Upper lobe of left lung (tissue), 6 donors: ENCODE measurements around the gene SLC25A38. TPM values are rescaled to one million over a fixed set of nuclear protein-coding genes. Genes with fewer than 3 reads are reported as not detected.
A peak's percentile ranks its signal among the peaks of the same experiment; 100 is the strongest.

Experiments
- ATAC-seq, 2 donors: fragments of 200-7000 bp; cut with Tn5 transposase; one replicate each; pipeline ENCODE4 v1.9.1; 2022; ENCODE audit warnings: mild to moderate bottlenecking in 2 of 2, moderate library complexity in 2 of 2; ENCODE audit not compliant: low FRiP score in 2 of 2
- DNase-seq, 2 donors: peaks; one replicate each; pipeline ENCODE4 v3.0.0-alpha.2; 2019 to 2020
- H3K27ac ChIP-seq, 4 donors: fragments of 200-600 bp; sonication (generic); one replicate each; pipeline ENCODE4 v1.5.1; 2016 to 2019
- H3K27me3 ChIP-seq, 4 donors: fragments of 200-600 bp; sonication (generic); one replicate each; pipeline ENCODE4 v1.5.1; 2017 to 2019
- H3K36me3 ChIP-seq, 4 donors: fragments of 200-600 bp; sonication (generic); one replicate each; pipeline ENCODE4 v1.5.1; 2016 to 2019
- H3K4me1 ChIP-seq, 4 donors: fragments of 200-600 bp; sonication (generic); one replicate each; pipeline ENCODE4 v1.5.1; 2018 to 2019
- H3K4me3 ChIP-seq, 4 donors: fragments of 200-600 bp; sonication (generic); one replicate each; pipeline ENCODE4 v1.5.1; 2017 to 2019; ENCODE audit warnings: mild to moderate bottlenecking in 2 of 4, moderate library complexity in 1 of 4
- H3K9me3 ChIP-seq, 4 donors: fragments of 200-600 bp; sonication (generic); one replicate each; pipeline ENCODE4 v1.5.1; 2018 to 2019
- CTCF ChIP-seq, 6 experiments: fragments of 450-650 bp in 4 of 6; fragments of 200-600 bp in 2 of 6; sonication (generic) in 2 of 6; IDR thresholded peaks; one replicate each; pipeline ENCODE4 v1.5.1; 2016 to 2019; ENCODE audit warnings: antibody characterized with exemption in 6 of 6
- EP300 ChIP-seq, 4 donors: sonication (generic); formaldehyde crosslinking; IDR thresholded peaks; one replicate each; pipeline ENCODE4 v1.5.1; 2017; ENCODE audit warnings: antibody characterized with exemption in 4 of 4, control low read depth in 2 of 4
- POLR2A ChIP-seq, 4 donors: fragments of 450-650 bp; IDR thresholded peaks; one replicate each; pipeline ENCODE4 v1.5.1; 2016 to 2017; ENCODE audit warnings: antibody characterized with exemption in 4 of 4, mild to moderate bottlenecking in 2 of 4
- POLR2AphosphoS5 ChIP-seq, 2 donors: sonication (generic); formaldehyde crosslinking; IDR thresholded peaks; one replicate each; pipeline ENCODE4 v1.5.1; 2017; ENCODE audit warnings: antibody characterized with exemption in 2 of 2
- WGBS, 2 donors: methylation state at CpG; one replicate each; pipeline ENCODE4 v1.1.5; 2017 to 2018; 5-methylcytosine and 5-hydroxymethylcytosine counted together
- total RNA-seq, 6 donors: library from RNA; depleted of rRNA in 4 of 6; stranded (reverse); fragments of >200 nt in 4 of 6; gene quantifications; one replicate each; pipeline versions ENCODE4 v1.1.0 to v1.2.1, GENCODE V29; 2016 to 2021
- donor health status: DM: no; HTN: no; CAD: no; lungs with moderate emphysema.
- donor health status: DM: no; HTN: yes; CAD: no; lungs with severe emphysema.

Gene SLC25A38
- total RNA-seq, 6 donors from 2014 or later: 17.5 to 36.5 (median 30.2) TPM

DNA sequence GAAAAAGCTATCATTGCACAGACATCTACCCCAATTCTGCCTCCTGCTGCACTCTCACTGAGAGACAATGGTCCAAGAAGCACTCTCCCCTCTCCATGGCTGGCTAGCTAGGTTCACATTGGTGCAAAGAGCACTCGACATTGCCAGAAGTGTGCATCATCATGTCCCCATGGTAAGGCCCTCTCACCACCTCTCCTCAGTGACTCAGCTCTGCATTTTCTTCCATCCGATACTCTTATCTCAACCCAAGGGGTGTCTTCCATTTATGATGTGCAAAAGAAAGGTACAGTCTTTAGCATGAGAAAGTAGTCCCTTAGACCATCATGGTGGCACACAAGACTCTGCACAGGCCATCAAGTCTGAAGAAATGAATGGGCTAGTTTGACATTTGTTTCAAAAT, 37.4 kb downstream of the SLC25A38 start:
- Histone ChIP-seq H3K4me3 (no peak overlapping the region), H3K36me3 (no peaks in the 10 kb centered on the region), H3K4me1 (peaks cover 0 to 3% (median 0%) of the 10 kb centered on the region in 4 donors), H3K27ac (no peak overlapping the region), H3K27me3 (no peaks in the 10 kb centered on the region), H3K9me3 (no peaks in the 10 kb centered on the region)
- DNase-seq (no peak), ATAC-seq (no peak)
- TF ChIP-seq POLR2AphosphoS5 (IDR thresholded peaks at IDR 0.05): no peak
- TF ChIP-seq CTCF (IDR thresholded peaks at IDR 0.05): no peak
- TF ChIP-seq POLR2A (IDR thresholded peaks at IDR 0.05): no peak
- TF ChIP-seq EP300 (IDR thresholded peaks at IDR 0.05): no peak
- WGBS, 2 donors: 88 to 95% methylated on average over 2 of the region's 2 CpGs

DNA sequence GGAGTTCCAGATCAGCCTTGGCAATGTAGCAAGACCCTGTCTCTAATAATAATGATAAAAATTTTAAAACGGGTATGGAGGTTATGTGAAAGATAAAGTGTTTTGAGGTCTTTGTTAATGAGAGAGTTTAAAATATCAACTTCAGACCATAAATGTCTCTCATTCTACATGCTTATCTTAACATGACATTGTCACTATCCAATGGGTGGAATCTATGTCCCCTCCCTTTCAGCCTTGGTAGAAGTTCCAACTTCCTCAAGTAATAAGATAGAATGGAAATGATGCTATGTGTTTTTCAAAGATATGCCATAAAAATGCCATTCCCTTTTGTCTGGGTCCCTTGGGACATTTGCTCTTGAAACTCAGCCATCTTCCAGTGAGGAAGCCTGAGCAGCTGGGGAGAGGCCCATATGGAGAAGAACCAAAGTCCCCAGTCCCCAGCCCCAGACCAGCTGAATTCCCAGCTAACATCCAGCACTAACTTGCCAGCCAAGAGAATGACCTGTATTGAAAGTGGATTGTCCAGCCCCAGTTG, 40.3 kb downstream of the SLC25A38 start:
- TF ChIP-seq EP300 (IDR thresholded peaks at IDR 0.05): no peak
- TF ChIP-seq CTCF (IDR thresholded peaks at IDR 0.05): no peak
- TF ChIP-seq POLR2A (IDR thresholded peaks at IDR 0.05): no peak
- TF ChIP-seq POLR2AphosphoS5 (IDR thresholded peaks at IDR 0.05): no peak
- H3K4me3 ChIP-seq: no peak overlapping the region
- no peaks in the 10 kb centered on the region for H3K27me3 ChIP-seq
- DNase-seq: no peak
- WGBS, 2 donors: 81 to 84% methylated on average over 1 of the region's 1 CpG
- no peaks in the 10 kb centered on the region for H3K4me1 ChIP-seq
- ATAC-seq: no peak
- no peaks in the 10 kb centered on the region for H3K9me3 ChIP-seq
- no peak overlapping the region for H3K27ac ChIP-seq
- no peaks in the 10 kb centered on the region for H3K36me3 ChIP-seq

GRCh38 chr3:39426312-39426711, 43.1 kb downstream of the SLC25A38 start:
- ATAC-seq: no peak
- 50% methylated on average over 1 of the region's 1 CpG for WGBS, 2 donors
- Histone ChIP-seq H3K36me3 (no peaks in the 10 kb centered on the region), H3K4me3 (no peak overlapping the region), H3K27ac (no peak overlapping the region), H3K9me3 (no peaks in the 10 kb centered on the region), H3K27me3 (no peaks in the 10 kb centered on the region), H3K4me1 (no peaks in the 10 kb centered on the region)
- no peak for DNase-seq
- TF ChIP-seq EP300 (IDR thresholded peaks at IDR 0.05): no peak
- TF ChIP-seq CTCF (IDR thresholded peaks at IDR 0.05): no peak
- TF ChIP-seq POLR2A (IDR thresholded peaks at IDR 0.05): no peak
- no peak for TF ChIP-seq POLR2AphosphoS5 (IDR thresholded peaks at IDR 0.05)

GRCh38 chr3:39427506-39427905, 44.3 kb downstream of the SLC25A38 start:
- H3K27me3 ChIP-seq: no peaks in the 10 kb centered on the region
- WGBS, 2 donors: 76 to 91% methylated on average over 1 of the region's 1 CpG
- ATAC-seq (no peak), DNase-seq (no peak)
- TF ChIP-seq POLR2AphosphoS5 (IDR thresholded peaks at IDR 0.05): no peak
- TF ChIP-seq CTCF (IDR thresholded peaks at IDR 0.05): no peak
- TF ChIP-seq POLR2A (IDR thresholded peaks at IDR 0.05): no peak
- TF ChIP-seq EP300 (IDR thresholded peaks at IDR 0.05): no peak
- no peaks in the 10 kb centered on the region for H3K36me3 ChIP-seq
- H3K4me1 ChIP-seq: no peaks in the 10 kb centered on the region
- H3K4me3 ChIP-seq: no peak overlapping the region
- no peaks in the 10 kb centered on the region for H3K9me3 ChIP-seq
- no peak overlapping the region for H3K27ac ChIP-seq

GRCh38 chr3:39428745-39429201, 45.6 kb downstream of the SLC25A38 start:
- ATAC-seq (no peak), DNase-seq (peak in 1 of 2 donors; percentile 78)
- Histone ChIP-seq H3K4me3 (no peak overlapping the region), H3K9me3 (no peaks in the 10 kb centered on the region), H3K27ac (peak overlapping the region in 2 of 4 donors; percentile 40 to 43), H3K4me1 (peaks cover 3 to 7% (median 5%) of the 10 kb centered on the region in 4 donors), H3K36me3 (no peaks in the 10 kb centered on the region), H3K27me3 (no peaks in the 10 kb centered on the region)
- 38 to 59% methylated on average over 15 to 22 of the region's 22 CpGs for WGBS, 2 donors
- TF ChIP-seq CTCF (IDR thresholded peaks at IDR 0.05): no peak
- TF ChIP-seq POLR2AphosphoS5 (IDR thresholded peaks at IDR 0.05): no peak
- no peak for TF ChIP-seq EP300 (IDR thresholded peaks at IDR 0.05)
- TF ChIP-seq POLR2A (IDR thresholded peaks at IDR 0.05): no peak
